Tibial nerve (tissue), 3 donors: ENCODE data around the gene NKD2.

Experiments used
- CTCF ChIP-seq, 5 experiments: fragments of 200-600 bp in 3 of 5; fragments of 450-650 bp in 2 of 5; sonication (generic) in 3 of 5; IDR thresholded peaks; one replicate each; pipeline ENCODE4 v1.5.1; 2016 to 2019; ENCODE audit warnings: antibody characterized with exemption in 5 of 5, mild to moderate bottlenecking in 3 of 5, moderate library complexity in 2 of 5
- POLR2A ChIP-seq, 2 donors: fragments of 450-650 bp; IDR thresholded peaks; one replicate each; pipeline ENCODE4 v1.6.1; 2017; ENCODE audit warnings: antibody characterized with exemption in 2 of 2, mild to moderate bottlenecking in 2 of 2, moderate library complexity in 2 of 2

DNA sequence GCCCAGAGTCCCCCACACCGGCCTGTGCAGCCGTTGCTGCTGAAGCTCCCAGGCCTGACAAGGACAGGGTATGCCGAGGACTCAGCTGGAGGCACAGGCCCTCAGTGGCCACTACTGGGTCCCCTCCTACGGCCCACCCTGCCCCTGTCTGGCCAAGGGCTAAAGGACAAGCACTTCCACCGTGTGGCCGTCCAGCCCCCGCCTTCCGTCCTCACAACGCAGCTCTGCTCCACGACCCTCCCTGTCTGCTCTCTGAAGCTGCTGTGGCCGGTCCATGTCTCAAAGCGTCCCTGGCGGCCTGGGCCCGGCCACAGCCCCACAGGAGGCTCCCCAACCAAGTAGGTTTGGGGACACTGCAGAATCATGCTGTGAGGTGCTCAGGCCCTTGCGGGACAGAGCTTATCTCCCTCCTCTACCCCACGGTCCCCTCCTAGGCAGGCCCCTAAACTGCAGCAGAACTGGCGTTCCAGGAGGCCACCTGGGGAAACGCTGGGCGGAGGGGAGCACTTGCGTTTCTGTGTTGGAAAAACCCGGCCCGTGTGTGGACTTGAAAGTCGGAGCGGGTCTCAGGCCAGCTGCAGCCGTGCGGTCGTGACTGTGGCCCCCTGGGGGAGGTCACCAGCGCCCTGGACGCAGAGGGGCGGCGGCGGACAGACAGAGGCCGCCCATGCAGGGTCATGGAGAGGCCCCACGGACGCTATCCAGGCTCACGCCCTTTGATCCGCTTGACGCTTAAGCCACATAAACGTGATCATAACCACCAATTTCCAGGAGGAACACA, 45.6 kb downstream of the NKD2 start:
- TF ChIP-seq POLR2A (IDR thresholded peaks at IDR 0.05), result no peak
- no peak for TF ChIP-seq CTCF (IDR thresholded peaks at IDR 0.05)
